ENCODE data around the gene HNRNPLL.
"Not testable (repeated sequence)": the region's sequence is repeated elsewhere in the genome, so short reads cannot be mapped to it uniquely, and the experiment has no call there.

HNRNPLL gene

DNA sequence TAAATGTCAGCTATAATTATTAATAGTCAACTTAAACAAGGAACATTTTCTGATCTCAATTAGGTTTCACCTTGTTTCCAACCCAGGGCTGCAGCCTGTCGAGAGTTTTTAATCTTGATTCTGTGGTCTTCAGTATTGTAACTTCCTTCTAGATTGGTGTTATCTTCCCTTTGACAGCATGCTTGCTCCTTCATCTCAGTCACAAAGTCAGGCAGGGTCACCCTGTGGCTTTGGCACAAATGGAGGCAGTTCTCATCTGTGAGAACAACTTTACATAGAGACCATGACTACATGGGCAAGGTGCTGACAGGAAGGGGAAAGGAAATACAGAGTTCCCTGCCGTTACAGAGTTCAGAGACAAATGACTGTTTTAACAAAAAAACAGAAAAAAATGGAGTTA lies 50.5 kb downstream of the HNRNPLL start:
- no peak for DNase-seq (ENCODE audit: low spot score)

DNA sequence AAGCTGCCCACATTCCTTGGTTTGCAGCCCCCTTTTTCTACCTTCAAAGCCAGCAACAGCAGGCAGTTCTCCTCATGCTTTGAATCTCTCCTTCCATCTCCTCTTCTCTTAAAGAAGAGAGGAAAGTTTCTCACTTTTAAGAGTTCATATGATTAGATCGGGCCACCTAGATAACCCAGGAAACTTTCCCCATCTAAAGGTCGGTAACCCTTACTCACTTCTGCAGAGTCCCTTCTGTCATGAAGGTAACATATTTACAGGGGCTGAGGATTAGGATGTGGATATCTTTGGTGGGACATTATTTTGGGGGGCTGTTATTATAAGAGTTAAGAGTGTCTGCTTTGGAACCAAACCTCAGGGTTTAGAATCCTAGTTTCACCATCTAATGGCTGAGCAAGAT lies 51.0 kb downstream of the HNRNPLL start:
- DNase-seq (ENCODE audit: low spot score), result no peak

DNA sequence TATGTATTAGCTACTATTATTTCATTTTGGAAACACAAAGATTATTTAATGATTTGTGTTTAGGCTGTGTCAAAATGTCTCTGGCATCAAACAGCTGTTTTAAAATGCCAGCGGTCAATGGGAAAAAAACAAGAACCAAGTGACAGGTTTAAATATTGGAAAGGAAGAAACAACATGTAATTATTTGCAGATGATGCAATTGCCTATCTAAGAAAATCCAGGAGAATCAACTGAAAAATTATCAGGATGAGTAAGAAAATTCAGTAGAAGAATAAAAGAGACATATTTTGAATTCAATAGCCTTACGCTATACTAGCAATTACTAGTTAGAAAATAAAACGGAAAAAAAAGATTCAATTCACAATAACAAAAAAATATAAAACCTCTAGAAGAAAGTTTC lies 51.6 kb downstream of the HNRNPLL start:
- no peak for DNase-seq (ENCODE audit: low spot score)

DNA sequence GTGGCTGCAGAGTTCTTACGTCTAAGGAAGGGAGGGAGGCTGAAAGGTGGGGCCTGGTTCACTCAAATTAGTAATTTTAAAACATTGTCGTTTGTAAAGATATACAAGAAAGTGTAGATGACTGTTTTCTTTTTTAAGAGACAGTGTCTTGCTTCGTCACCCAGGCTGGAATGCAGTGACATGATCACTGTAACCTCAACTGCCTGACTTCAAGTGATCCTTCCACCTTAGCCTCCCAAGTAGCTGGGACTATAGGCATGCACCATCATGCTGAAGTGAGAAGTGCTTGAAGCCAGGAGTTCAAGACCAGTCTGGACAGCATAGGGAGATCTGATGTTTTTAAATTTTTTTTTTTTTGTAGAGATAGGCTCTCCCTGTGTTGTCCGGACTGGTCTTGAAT lies 52.9 kb downstream of the HNRNPLL start:
- DNase-seq (ENCODE audit: low spot score), result no peak

GRCh38 chr2:38549071-38549704 lies 53.5 kb downstream of the HNRNPLL start:
- DNase-seq (ENCODE audit: low spot score), result no peak

DNA sequence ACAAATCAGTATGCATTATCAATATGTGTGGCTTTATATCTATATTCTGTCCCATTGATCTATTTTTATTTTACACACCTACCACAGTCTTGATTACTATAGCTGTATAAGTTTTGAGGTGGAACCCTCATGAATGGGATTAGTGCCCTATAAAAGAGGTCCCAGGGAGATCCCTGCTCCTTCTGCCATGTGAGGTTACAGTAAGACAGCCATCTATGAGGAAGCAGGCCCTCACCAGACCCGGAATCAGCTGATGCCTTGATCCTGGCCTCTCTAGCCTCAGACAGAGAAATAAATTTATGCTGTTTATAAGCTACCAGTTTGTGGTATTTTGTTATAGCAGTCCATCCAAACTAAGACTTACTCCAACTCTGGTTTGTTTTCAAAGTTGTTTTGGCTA lies 54.9 kb downstream of the HNRNPLL start:
- DNase-seq (ENCODE audit: low spot score), result no peak

GRCh38 chr2:38546585-38546984 lies 56.1 kb downstream of the HNRNPLL start:
- DNase-seq (ENCODE audit: low spot score), result no peak

- no peak for DNase-seq (ENCODE audit: low spot score)
These were observed 56.7 kb downstream of the HNRNPLL start for GRCh38 chr2:38546064-38546463.

DNA sequence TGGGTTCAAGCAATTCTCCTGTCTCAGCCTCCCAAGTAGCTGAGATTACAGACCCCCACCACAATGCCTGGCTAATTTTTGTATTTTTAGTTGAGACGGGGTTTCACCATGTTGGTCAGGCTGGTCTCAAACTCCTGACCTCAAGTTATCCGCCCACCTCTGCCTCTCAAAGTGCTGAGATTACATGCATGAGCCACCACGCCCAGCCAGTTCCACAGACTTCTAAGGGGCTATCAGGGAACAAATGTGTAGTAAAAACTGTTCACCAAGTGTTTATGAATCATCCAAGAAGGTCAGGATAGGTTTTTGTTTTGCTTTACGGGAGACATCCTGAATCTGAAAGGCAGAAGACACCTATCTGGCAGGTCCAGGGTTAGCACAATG lies 60.5 kb downstream of the HNRNPLL start:
- DNase-seq (ENCODE audit: low spot score), result not testable (repeated sequence)

GRCh38 chr2:38540580-38541286 lies 62.0 kb downstream of the HNRNPLL start:
- DNase-seq (ENCODE audit: low spot score), result no peak

GRCh38 chr2:38539086-38539485 lies 63.6 kb downstream of the HNRNPLL start:
- DNase-seq (ENCODE audit: low spot score), result no peak

DNA sequence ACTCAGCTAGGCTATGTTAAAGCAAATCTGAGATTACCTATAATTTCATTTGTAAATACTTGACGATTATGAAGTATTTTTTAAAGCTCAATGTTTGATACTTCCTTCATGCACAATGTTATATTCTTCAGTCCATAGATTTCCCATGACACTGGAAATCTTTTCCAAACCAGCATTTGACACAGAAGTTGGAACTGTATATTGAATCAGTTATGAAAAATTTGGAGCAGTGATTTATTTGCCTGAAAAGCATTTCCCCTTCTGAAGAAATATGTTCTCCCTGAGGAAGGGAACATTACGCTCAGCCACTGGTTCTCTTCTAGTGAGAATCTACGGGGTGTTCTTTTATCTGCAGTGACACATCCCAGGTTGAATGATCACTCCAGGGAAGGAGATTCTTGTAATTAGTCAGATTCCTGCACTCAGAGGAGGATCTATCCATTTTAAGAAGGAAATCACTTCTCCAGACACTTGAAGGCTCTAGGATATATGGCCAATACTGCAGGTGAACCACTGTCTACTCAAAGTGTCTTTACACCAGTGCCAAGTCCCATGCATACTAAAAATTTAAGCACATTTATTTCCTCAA lies 64.7 kb downstream of the HNRNPLL start:
- DNase-seq (ENCODE audit: low spot score), result no peak

DNA sequence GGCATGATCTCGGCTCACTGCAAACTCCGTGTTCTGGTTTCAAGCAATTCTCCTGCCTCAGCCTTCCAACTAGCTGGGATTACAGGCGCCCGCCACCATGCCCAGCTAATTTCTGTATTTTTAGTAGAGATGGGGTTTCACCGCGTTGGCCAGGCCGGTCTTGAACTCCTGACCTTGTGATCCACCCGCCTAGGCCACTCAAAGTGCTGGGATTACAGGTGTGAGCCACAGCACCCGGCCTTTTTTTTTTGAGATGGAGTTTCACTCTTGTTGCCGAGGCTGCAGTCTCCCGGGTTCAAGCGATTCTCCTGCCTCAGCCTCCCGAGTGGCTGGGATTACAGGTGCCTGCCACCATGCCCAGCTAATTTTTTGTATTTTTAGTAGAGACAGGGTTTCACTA lies 65.4 kb downstream of the HNRNPLL start:
- not testable (repeated sequence) for DNase-seq (ENCODE audit: low spot score)

DNA sequence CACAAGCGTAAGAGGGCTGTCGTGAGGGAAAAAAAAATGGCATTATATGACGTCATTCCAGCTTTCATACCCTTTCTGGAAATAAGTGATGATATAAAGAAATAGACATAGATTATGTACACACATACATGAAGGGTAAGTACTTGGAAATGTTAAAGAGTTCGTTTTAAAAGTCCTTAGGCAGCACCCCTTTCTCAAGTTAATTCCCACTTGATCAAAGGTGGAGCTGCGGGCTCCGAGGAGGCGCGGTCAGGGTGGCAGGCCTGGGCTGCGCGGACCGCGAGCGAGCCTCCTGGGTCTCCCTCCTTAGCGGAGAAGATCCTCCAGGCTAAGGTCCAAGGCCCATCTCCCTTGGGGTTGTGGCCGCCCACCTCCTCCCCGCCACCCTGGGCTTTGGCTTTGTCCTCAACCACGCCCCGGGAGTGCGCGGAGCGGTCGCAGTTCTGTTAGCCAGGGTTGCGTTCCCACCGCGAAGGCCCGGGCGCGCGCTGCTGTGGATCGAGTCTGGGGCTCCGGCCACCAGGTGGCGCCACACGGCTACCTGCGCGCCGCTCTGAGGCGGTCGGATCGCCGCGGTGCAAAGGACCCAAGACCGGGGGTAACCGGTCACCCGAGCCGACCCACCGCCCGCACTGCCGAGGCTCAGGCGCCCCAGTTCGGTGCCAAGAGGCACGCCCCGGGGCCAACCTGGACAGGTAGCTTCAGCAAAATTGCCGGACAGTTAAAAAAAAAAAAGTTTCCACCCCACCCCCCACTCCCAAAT lies 66.8 kb downstream of the HNRNPLL start:
- DNase-seq (ENCODE audit: low spot score), result peak; percentile 86

DNA sequence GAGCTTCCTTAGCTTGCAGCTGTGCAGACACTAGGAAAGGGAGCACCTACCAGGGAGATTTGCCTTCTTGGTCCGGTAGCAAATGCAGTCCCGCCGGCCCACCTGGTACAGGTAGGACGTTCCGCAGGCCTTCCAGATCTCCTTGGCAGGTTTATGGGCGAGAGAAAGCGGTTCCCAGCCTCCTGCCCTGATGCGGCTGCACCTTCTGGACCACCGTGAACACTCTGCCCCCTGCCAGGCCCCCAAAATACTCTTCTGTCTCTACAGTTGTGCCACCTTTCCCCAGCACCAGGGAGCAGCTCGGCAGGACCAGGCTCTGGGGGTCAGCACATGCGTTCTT lies 67.4 kb downstream of the HNRNPLL start:
- no peak for DNase-seq (ENCODE audit: low spot score)

GRCh38 chr2:38534746-38535403 lies 67.9 kb downstream of the HNRNPLL start:
- no peak for DNase-seq (ENCODE audit: low spot score)

- DNase-seq (ENCODE audit: low spot score), result no peak
These were observed 68.8 kb downstream of the HNRNPLL start for GRCh38 chr2:38533757-38534545.

DNA sequence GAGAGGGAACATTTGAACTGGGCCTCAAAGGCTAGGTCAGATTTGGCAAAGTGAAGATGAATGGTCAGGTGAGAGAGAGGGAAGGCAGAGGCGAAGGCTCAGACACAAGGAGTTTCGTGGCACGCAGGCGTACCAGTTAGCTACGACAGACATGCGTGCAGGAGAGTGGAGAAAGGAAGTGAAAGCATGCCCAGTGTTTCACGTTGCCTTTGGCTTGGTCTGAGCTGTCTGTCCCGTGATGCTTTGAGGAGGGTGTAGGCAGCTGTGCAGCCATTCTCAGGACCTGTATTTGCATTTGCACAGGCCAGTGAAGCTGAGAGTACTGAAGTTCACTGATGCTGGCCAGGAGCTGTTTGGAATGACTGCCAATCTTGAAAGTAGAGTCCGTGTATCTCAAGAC lies 69.5 kb downstream of the HNRNPLL start:
- no peak for DNase-seq (ENCODE audit: low spot score)

DNA sequence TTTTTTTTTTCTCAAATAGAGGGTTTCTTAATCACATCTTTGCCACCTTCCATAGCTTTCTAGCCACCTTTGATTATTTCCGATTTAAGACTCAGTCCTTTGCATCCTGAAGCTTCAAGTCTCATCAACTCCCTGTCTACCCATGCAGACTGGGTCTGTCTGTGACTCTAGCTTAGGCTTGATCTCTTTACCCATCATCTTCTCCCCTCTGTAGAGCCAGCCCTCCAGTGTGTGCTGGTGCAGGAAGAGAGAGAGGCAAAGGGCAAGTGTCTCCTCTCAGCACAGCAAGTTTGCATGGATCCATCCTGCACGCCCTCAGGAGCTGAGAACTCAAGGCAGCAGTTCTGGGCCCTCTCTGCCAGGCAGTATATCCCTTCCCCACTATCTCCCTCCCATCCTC lies 70.4 kb downstream of the HNRNPLL start:
- DNase-seq (ENCODE audit: low spot score), result no peak

- no peak for DNase-seq (ENCODE audit: low spot score)
These were observed 73.5 kb downstream of the HNRNPLL start for GRCh38 chr2:38529208-38529607.

DNA sequence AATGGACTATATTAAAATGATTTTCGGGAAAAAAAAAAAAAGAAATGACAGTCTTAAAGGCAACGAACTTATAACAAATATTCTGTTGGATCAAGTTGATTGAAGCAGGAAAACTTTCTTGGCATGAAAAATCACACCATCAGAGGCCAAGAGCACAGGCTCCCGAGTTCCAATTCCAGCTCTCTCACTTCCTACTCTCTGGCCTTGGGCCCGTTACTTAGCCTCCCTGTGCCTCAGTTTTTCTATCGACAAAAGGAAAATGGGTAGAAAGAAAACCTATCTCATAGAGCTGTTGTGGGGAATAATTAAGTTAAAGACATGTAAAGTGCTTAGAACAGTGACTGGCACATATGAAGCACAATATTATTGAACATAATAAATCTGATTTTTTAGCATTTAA lies 74.2 kb downstream of the HNRNPLL start:
- no peak for DNase-seq (ENCODE audit: low spot score)

- no peak for DNase-seq (ENCODE audit: low spot score)
These were observed 74.7 kb downstream of the HNRNPLL start for GRCh38 chr2:38528008-38528442.
